GM23338 (cell line): ENCODE results near the gene PARVA. TPM values are rescaled to one million over a fixed set of nuclear protein-coding genes. Genes with fewer than 3 reads are reported as not detected.

Source experiments
- ATAC-seq: fragments of 200-7000 bp; cut with Tn5 transposase; 3 replicates; pipeline ENCODE4 v1.9.1; 2020
- DNase-seq: peaks from one replicate; pipeline ENCODE4 v3.0.0-alpha.2; 2015; ENCODE audit warnings: low spot score
- H2AFZ ChIP-seq: fragments of 200-600 bp; sonication (generic); 2 replicates; pipeline ENCODE4 v1.8.0; 2016; ENCODE audit warnings: antibody characterized with exemption, mild to moderate bottlenecking, moderate library complexity
- H3F3A ChIP-seq: fragments of 200-600 bp; sonication (generic); replicated peaks from 2 replicates; pipeline ENCODE4 v1.8.0; 2017; ENCODE audit warnings: antibody characterized with exemption, mixed run types, low read depth
- H3K27ac ChIP-seq: fragments of 200-600 bp; sonication (generic); 2 replicates; pipeline ENCODE4 v1.6.1; 2016; ENCODE audit warnings: low read depth
- H3K27me3 ChIP-seq: fragments of 200-600 bp; sonication (generic); 2 replicates; pipeline ENCODE4 v1.8.0; 2016; ENCODE audit warnings: mild to moderate bottlenecking, mixed run types, moderate library complexity; ENCODE audit not compliant: insufficient read depth
- H3K36me3 ChIP-seq: fragments of 200-600 bp; sonication (generic); 2 replicates; pipeline ENCODE4 v1.8.0; 2016; ENCODE audit warnings: mild to moderate bottlenecking; ENCODE audit not compliant: insufficient read depth
- H3K4me1 ChIP-seq: fragments of 200-600 bp; sonication (generic); 2 replicates; pipeline ENCODE4 v1.8.0; 2016; ENCODE audit warnings: mild to moderate bottlenecking, moderate library complexity; ENCODE audit not compliant: insufficient read depth
- H3K4me2 ChIP-seq: fragments of 200-600 bp; sonication (generic); 2 replicates; pipeline ENCODE4 v1.7.1; 2017; ENCODE audit warnings: mixed run types
- H3K4me3 ChIP-seq: fragments of 200-600 bp; sonication (generic); 2 replicates; pipeline ENCODE4 v1.6.1; 2016; ENCODE audit warnings: mixed run types
- H3K79me2 ChIP-seq: fragments of 200-600 bp; sonication (generic); replicated peaks from 2 replicates; pipeline ENCODE4 v1.8.0; 2017; ENCODE audit warnings: mild to moderate bottlenecking; ENCODE audit not compliant: insufficient read depth
- H3K9me2 ChIP-seq: fragments of 200-600 bp; sonication (generic); 2 replicates; pipeline ENCODE4 v1.8.0; 2017; ENCODE audit not compliant: insufficient read depth
- H4K20me1 ChIP-seq: fragments of 200-600 bp; sonication (generic); replicated peaks from 2 replicates; pipeline ENCODE4 v1.8.0; 2017; ENCODE audit warnings: mild to moderate bottlenecking; ENCODE audit not compliant: insufficient read depth
- H3K27ac Mint-ChIP-seq: 2 replicates; pipeline ENCODE4 v1.8.0; 2020; ENCODE audit warnings: inconsistent platforms, mild to moderate bottlenecking, moderate library complexity, mixed read lengths
- H3K27me3 Mint-ChIP-seq: 3 replicates; pipeline ENCODE4 v1.8.0; 2022; ENCODE audit warnings: low read depth, mild to moderate bottlenecking, moderate library complexity, mixed read lengths, inconsistent platforms; ENCODE audit not compliant: insufficient read depth, poor library complexity
- H3K36me3 Mint-ChIP-seq: 3 replicates; pipeline ENCODE4 v1.8.0; 2021; ENCODE audit warnings: low read depth, mild to moderate bottlenecking, inconsistent platforms, moderate library complexity, mixed read lengths
- H3K4me1 Mint-ChIP-seq: 3 replicates; pipeline ENCODE4 v1.8.0; 2020; ENCODE audit warnings: mild to moderate bottlenecking, inconsistent platforms, mixed read lengths
- H3K4me3 Mint-ChIP-seq: 3 replicates; pipeline ENCODE4 v1.8.0; 2021; ENCODE audit warnings: moderate library complexity, mild to moderate bottlenecking, inconsistent platforms, mixed read lengths
- H3K9me3 Mint-ChIP-seq: 3 replicates; pipeline ENCODE4 v1.8.0; 2020; ENCODE audit warnings: moderate library complexity, mild to moderate bottlenecking, inconsistent platforms, mixed read lengths
- CREB1 ChIP-seq: fragments of 250-450 bp; sonication (Bioruptor Pico); IDR thresholded peaks from 2 replicates; pipeline ENCODE4 v1.5.0; 2020; ENCODE audit warnings: low read depth, mild to moderate bottlenecking, moderate library complexity
- CTCF ChIP-seq, 2 experiments: fragments of 200-600 bp in 1 of 2; sonication (generic) in 1 of 2; conservative IDR thresholded peaks; 2 replicates each; pipeline versions ENCODE4 v1.5.1 to v1.6.1; 2016 to 2017; ENCODE audit warnings: antibody characterized with exemption in 2 of 2, low read depth in 2 of 2, mild to moderate bottlenecking in 2 of 2, moderate library complexity in 1 of 2
- EZH2 ChIP-seq: fragments of 200-600 bp; sonication (generic); IDR thresholded peaks from one replicate; pipeline ENCODE4 v1.8.0; 2017; ENCODE audit warnings: antibody characterized with exemption, mild to moderate bottlenecking, low read depth; ENCODE audit not compliant: unreplicated experiment
- JUNB ChIP-seq: IDR thresholded peaks from one replicate; pipeline ENCODE4 v1.6.1; 2016; ENCODE audit warnings: antibody characterized with exemption; ENCODE audit not compliant: unreplicated experiment
- NANOG ChIP-seq: IDR thresholded peaks from 2 replicates; pipeline ENCODE4 v1.6.1; 2016; ENCODE audit warnings: antibody characterized with exemption, borderline replicate concordance
- POLR2AphosphoS5 ChIP-seq: IDR thresholded peaks from 2 replicates; pipeline ENCODE4 v1.6.1; 2016; ENCODE audit warnings: antibody characterized with exemption, low read depth
- STAT1 ChIP-seq: IDR thresholded peaks from one replicate; pipeline ENCODE4 v1.6.1; 2016; ENCODE audit warnings: antibody characterized with exemption; ENCODE audit not compliant: unreplicated experiment
- ZNF114 ChIP-seq: fragments of 250-450 bp; sonication (Bioruptor Pico); IDR thresholded peaks from 2 replicates; pipeline ENCODE4 v1.5.0; 2020; ENCODE audit warnings: mild to moderate bottlenecking, moderate library complexity
- ZNF331 ChIP-seq: fragments of 250-450 bp; sonication (Bioruptor Pico); IDR thresholded peaks from 2 replicates; pipeline ENCODE4 v1.5.0; 2020; ENCODE audit warnings: low read depth, mild to moderate bottlenecking, moderate library complexity
- ZNF462 ChIP-seq: fragments of 250-450 bp; sonication (Bioruptor Pico); IDR thresholded peaks from 2 replicates; pipeline ENCODE4 v1.5.0; 2020; ENCODE audit warnings: mild to moderate bottlenecking, moderate library complexity
- polyA plus RNA-seq: library from polyadenylated mRNA; unstranded; fragments of >200 nt; fragmentation: Nextera tagmentation; extraction: Ambion mirVana; gene quantifications from 2 replicates; pipeline ENCODE4 v1.2.1, GENCODE V29; 2016
- total RNA-seq: library from RNA; depleted of rRNA; stranded (reverse); fragments of >200 nt; shearing (Covaris generic); gene quantifications from 2 replicates; pipeline ENCODE4 v1.2.3, GENCODE V29; 2014
- TF ChIP-seq, protein P1 (sequence below): IDR thresholded peaks from 2 replicates; pipeline ENCODE4 v1.6.1; 2016; ENCODE audit warnings: antibody characterized with exemption

Gene PARVA
- total and polyA plus RNA-seq, 2 experiments from 2014 or later, result 5.8 to 6.9 TPM

- TF ChIP-seq CREB1 (CRISPR knock-in tag), result no peak
- no peak for TF ChIP-seq NANOG
- no peak for TF ChIP-seq ZNF114 (CRISPR knock-in tag)
- TF ChIP-seq, protein P1, sequence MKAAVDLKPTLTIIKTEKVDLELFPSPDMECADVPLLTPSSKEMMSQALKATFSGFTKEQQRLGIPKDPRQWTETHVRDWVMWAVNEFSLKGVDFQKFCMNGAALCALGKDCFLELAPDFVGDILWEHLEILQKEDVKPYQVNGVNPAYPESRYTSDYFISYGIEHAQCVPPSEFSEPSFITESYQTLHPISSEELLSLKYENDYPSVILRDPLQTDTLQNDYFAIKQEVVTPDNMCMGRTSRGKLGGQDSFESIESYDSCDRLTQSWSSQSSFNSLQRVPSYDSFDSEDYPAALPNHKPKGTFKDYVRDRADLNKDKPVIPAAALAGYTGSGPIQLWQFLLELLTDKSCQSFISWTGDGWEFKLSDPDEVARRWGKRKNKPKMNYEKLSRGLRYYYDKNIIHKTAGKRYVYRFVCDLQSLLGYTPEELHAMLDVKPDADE, result no peak
- TF ChIP-seq EZH2, result no peak
- TF ChIP-seq CTCF (conservative IDR thresholded peaks at IDR 0.05; ENCODE audit: low read depth in 2 of 2), result no peak
Measured at GRCh38 chr11:12460466-12460865, 83.1 kb downstream of the PARVA start (continued).

GRCh38 chr11:12461516-12461915, 84.1 kb downstream of the PARVA start:
- Histone ChIP-seq H3K4me1 (no peaks in the 10 kb centered on the region), H3K4me2 (no peak overlapping the region), H3K79me2 (no peaks in the 10 kb centered on the region), H3K27ac (no peak overlapping the region), H2AFZ (no peak overlapping the region), H3K36me3 (no peaks in the 10 kb centered on the region), H3F3A (no peaks in the 10 kb centered on the region), H3K27me3 (no peaks in the 10 kb centered on the region), H3K9me2 (0 out of 2 replicates have a peak, but pooled peaks cover 5% of the 10 kb centered on the region), H3K4me3 (no peak overlapping the region), H4K20me1 (no peaks in the 10 kb centered on the region)
- no peak for ATAC-seq
- TF ChIP-seq EZH2 (no peak), ZNF462 (no peak), ZNF331 (no peak), POLR2AphosphoS5 (no peak), STAT1 (no peak), JUNB (no peak)
- Mint-ChIP-seq H3K36me3 (peaks cover 4% of the 10 kb centered on the region; the same call in 2 of the 3 replicates), H3K27me3 (peaks cover 2% of the 10 kb centered on the region), H3K4me1 (no peaks in the 10 kb centered on the region), H3K27ac (no peak overlapping the region), H3K9me3 (peaks cover 6% of the 10 kb centered on the region), H3K4me3 (no peak overlapping the region)
- no peak for DNase-seq
